Common myeloid progenitor, CD34-positive (primary cell): ENCODE data around the gene DHX32.

ENCODE experiments used
- CTCF ChIA-PET: fragments of 350-600 bp; sonication (Branson Sonifier 250); formaldehyde crosslinking; loops from one replicate; lab custom pipeline; 2021; ENCODE audit warnings: antibody characterized with exemption; lab: Charles Lee
- POLR2A ChIA-PET: fragments of 350-600 bp; sonication (Branson Sonifier 250); formaldehyde crosslinking; loops from one replicate; lab custom pipeline; 2021; ENCODE audit warnings: antibody characterized with exemption; lab: Charles Lee
- DNase-seq, 3 donors: peaks; one replicate each; pipeline versions ENCODE4 v3.0.0 to v3.0.0-alpha.2; 2013
- H3K27ac ChIP-seq, 2 experiments: 1 replicate in 1 of 2; 2 replicates in 1 of 2; pipeline ENCODE4 v1.7.0; 2013; ENCODE audit warnings: inconsistent platforms in 2 of 2, low read length in 2 of 2, mild to moderate bottlenecking in 2 of 2, low read depth in 1 of 2, moderate library complexity in 1 of 2; ENCODE audit not compliant: severe bottlenecking in 2 of 2, insufficient read depth in 1 of 2, poor library complexity in 1 of 2
- H3K27me3 ChIP-seq, 5 experiments: replicated peaks in 2 of 5; 1 replicate in 3 of 5; 2 replicates in 2 of 5; pipeline versions ENCODE4 v1.6.1 to v1.7.0; 2013; ENCODE audit warnings: low read length in 4 of 5, mild to moderate bottlenecking in 2 of 5, moderate library complexity in 2 of 5, inconsistent platforms in 1 of 5; ENCODE audit not compliant: insufficient read depth in 5 of 5, control insufficient read depth in 4 of 5
- H3K36me3 ChIP-seq, 4 experiments: 1 replicate in 2 of 4; 2 replicates in 2 of 4; pipeline versions ENCODE4 v1.6.1 to v1.7.0; 2013; ENCODE audit warnings: low read length in 3 of 4, control low read depth in 1 of 4, mild to moderate bottlenecking in 1 of 4; ENCODE audit not compliant: control insufficient read depth in 4 of 4, insufficient read depth in 4 of 4
- H3K4me1 ChIP-seq, 4 experiments: 1 replicate in 3 of 4; 2 replicates in 1 of 4; pipeline versions ENCODE4 v1.6.1 to v1.7.1; 2013; ENCODE audit warnings: low read length in 3 of 4, mild to moderate bottlenecking in 3 of 4, control low read depth in 1 of 4, inconsistent platforms in 1 of 4, moderate library complexity in 1 of 4; ENCODE audit not compliant: control insufficient read depth in 4 of 4, insufficient read depth in 4 of 4; ENCODE audit errors: control extremely low read depth in 1 of 4
- H3K4me3 ChIP-seq, 7 experiments: 1 replicate in 4 of 7; 2 replicates in 3 of 7; pipeline versions ENCODE4 v1.5.1 to v1.7.0; 2013; ENCODE audit warnings: mild to moderate bottlenecking in 7 of 7, low read length in 6 of 7, moderate library complexity in 6 of 7, inconsistent platforms in 2 of 7, low read depth in 2 of 7, control low read depth in 1 of 7; ENCODE audit not compliant: insufficient read depth in 4 of 7, control insufficient read depth in 1 of 7; ENCODE audit errors: extremely low read depth in 1 of 7
- H3K9me3 ChIP-seq, 5 experiments: 1 replicate in 4 of 5; 2 replicates in 1 of 5; pipeline versions ENCODE4 v1.6.1 to v1.7.1; 2013; ENCODE audit warnings: low read length in 4 of 5, mild to moderate bottlenecking in 2 of 5, inconsistent platforms in 1 of 5, low read depth in 1 of 5, moderate library complexity in 1 of 5; ENCODE audit not compliant: control insufficient read depth in 4 of 5, insufficient read depth in 2 of 5; ENCODE audit errors: control extremely low read depth in 1 of 5
- WGBS: methylation state at CpG from one replicate; pipeline ENCODE4 v1.1.5; 2013; ENCODE audit not compliant: insufficient coverage; 5-methylcytosine and 5-hydroxymethylcytosine counted together

DHX32 gene

DNA sequence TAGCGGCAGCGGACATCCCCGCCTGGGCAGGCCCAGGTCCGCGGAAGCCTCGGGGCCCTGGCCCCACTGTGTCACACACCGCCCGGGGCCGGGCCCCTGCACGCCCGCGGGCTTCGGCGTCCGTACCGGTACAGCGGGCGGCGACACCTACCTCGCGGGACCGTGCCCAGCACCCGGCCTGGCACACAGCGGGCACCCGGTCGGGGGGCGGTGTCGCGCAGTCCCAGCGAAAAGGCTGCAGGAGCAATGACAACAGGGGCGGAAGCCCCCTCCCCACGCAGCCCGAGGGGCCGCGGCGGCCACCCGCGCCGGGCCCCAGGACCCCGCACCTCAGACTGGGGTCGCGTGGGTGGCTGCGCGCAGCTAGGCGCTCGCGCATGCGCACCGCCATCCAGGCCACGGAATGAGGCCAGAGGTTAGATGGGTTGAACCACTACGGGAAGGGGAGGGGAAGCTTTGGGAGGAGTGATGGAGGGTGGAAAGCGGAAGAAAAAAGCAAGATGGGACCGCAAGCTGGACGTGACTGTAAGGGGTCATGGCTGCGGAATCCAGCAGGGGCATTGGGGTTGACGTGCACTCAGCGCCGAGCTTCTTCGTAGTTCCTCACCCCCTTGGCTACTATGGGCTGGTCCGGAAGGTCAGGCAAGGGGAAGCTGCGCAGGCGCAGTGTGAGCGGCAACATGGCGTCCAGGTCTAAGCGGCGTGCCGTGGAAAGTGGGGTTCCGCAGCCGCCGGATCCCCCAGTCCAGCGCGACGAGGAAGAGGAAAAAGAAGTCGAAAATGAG is 58.0 kb downstream of the DHX32 start, which contains the start of the genes BCCIP and UROS:
Gene BCCIP (plus strand): TSS at position 669 of the 785 bp plus-strand sequence. CDS start 12 bp downstream, at position 681.
Gene UROS (minus strand): TSS at position 381 of the 785 bp plus-strand sequence. CDS start 6,759 bp downstream, outside the sequence.
- Histone ChIP-seq H3K27ac (peak within 1 kb of the TSS; percentile 96 to 99), H3K4me1 (peaks cover 9 to 28% (median 20%) of the 10 kb centered on the region in 4 experiments), H3K9me3 (no peaks in the 10 kb centered on the region), H3K4me3 (peak within 1 kb of the TSS; percentile 94 to 100 (median 98)), H3K27me3 (no peaks in the 10 kb centered on the region), H3K36me3 (peaks cover 4 to 23% (median 10%) of the 10 kb centered on the region in 4 experiments)
- POLR2A ChIA-PET: no interaction called here
- peak; percentile 92 to 96 (median 95) for DNase-seq
- CTCF ChIA-PET: interaction anchor here (1.5 kb wide), 1 partner anchor 8 kb away, joined by 6 read pairs; no protein-coding TSS in a partner anchor
- 0% methylated on average over 74 of the region's 74 CpGs for WGBS

DNA sequence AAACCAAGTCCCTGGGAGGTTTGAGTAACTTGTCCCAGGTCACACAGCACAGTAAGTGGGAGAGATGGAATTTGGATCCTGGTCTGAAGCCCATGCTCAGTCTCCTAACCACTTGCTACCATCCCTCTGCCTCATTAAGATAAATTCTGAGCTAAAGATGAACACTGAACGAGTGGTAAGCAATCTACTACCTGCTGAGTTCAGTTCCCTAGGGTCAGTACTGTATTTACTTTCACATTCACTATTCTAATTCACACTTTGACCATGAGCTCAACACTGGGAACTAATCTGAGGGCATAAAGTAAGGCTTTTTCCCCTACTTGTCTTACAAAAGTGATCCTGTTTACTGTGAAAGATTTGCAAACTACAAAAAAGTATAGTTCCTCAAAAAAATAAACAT is 60.4 kb downstream of the DHX32 start:
- CTCF ChIA-PET: no interaction called here

DNA sequence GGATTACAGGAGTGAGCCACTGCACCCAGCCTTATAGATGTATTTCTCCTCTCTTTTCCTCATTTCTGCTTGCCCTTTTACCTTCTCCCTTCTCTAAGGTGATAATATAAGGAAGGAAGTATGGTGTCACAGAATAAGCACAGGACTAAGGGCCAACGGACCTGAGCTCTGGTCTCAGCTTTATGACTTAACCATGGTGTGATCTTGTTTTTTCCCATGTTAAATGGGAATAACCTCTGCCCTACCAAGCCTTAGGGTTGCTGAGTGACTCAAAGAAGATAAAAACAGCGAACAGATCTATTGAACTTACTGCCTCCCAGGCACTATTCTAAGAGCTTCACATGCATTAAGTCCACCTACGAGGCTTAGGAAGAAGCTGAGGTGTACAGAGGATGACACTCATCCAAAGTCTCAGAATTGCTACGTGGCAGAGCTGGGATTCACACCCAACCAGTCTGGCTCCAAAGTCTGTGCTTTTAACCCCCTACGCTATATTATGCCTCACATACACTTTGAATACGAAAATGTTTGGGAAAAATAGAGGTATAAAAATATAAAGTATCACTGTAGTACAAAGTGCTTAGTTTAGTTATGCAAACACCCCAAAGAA is 63.6 kb downstream of the DHX32 start:
- Histone ChIP-seq H3K36me3 (peaks cover 6 to 37% (median 19%) of the 10 kb centered on the region in 4 experiments), H3K4me1 (peaks cover 0 to 8% (median 8%) of the 10 kb centered on the region in 4 experiments), H3K27me3 (no peaks in the 10 kb centered on the region), H3K27ac (no peak overlapping the region), H3K4me3 (no peak overlapping the region), H3K9me3 (no peaks in the 10 kb centered on the region)
- no peak for DNase-seq
- no CpG with 5 or more reads among the region's 6 CpGs for WGBS
- POLR2A ChIA-PET: no interaction called here
- CTCF ChIA-PET: interaction anchor here (1.0 kb wide), 1 partner anchor 10 kb away, joined by 3 read pairs; no protein-coding TSS in a partner anchor

More for the DNA sequence above, 60.4 kb downstream of the DHX32 start:
- Histone ChIP-seq H3K4me3 (no peak overlapping the region), H3K4me1 (peaks cover 9 to 28% (median 20%) of the 10 kb centered on the region in 4 experiments), H3K27ac (no peak overlapping the region), H3K9me3 (no peaks in the 10 kb centered on the region), H3K36me3 (peaks cover 0 to 16% (median 2%) of the 10 kb centered on the region in 4 experiments), H3K27me3 (no peaks in the 10 kb centered on the region)
- DNase-seq: no peak
- no CpG with 5 or more reads among the region's 1 CpG for WGBS
- POLR2A ChIA-PET: interaction anchor here (0.6 kb wide), 1 partner anchor 24 kb away, joined by 3 read pairs; no protein-coding TSS in a partner anchor

DNA sequence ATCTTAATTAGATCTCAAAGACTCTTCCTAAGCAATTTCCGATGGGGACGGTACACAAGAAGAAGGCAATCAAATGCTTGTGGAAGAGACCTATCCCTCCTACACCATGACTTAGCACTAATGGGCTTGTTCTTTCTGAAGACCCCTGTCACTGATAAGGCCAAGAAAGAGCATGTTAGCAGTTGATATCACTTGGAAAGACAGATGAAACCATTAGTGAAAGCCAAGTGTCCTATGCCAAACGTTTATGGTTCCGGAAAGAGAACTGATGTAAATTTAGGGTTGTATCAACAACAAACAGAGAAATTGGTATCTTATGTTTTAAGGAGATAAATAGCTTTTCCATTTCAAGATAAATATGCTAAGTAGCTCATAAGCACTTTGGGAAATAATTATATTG is 64.5 kb downstream of the DHX32 start:
- ChIA-PET CTCF (no interaction called here), POLR2A (no interaction called here)
- H3K4me3 ChIP-seq: no peak overlapping the region
- H3K36me3 ChIP-seq: peaks cover 6 to 40% (median 20%) of the 10 kb centered on the region in 4 experiments
- H3K27ac ChIP-seq: no peak overlapping the region
- no peaks in the 10 kb centered on the region for H3K27me3 ChIP-seq
- peak; percentile 25 to 70 (median 39) for DNase-seq
- H3K9me3 ChIP-seq: no peaks in the 10 kb centered on the region
- WGBS: 86% methylated on average over 2 of the region's 4 CpGs
- H3K4me1 ChIP-seq: peaks cover 0 to under 1% (median under 1%) of the 10 kb centered on the region in 4 experiments

DNA sequence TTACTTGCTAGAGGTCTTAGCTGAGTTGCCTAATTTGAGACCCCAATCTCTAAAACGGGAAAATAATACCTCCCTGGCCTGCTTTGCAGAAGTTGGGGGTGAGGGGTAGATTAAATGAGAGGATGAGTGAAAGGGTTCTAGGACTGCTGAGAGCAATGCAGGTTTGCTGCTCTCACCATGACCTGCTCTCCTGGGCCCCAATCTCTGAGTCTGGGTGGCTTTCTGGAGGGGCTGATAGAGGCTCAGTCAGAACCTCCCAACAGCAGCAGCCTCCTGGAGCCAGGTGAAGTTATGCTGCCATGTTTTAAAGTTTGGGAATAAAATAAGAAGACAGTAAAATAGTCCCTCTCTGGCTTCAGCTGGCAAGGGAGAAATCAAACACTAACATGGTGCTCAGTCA is 65.3 kb downstream of the DHX32 start:
- Histone ChIP-seq H3K27ac (peak overlapping the region in 1 of 2 experiments; percentile 15), H3K4me1 (no peaks in the 10 kb centered on the region), H3K36me3 (peaks cover 11 to 47% (median 24%) of the 10 kb centered on the region in 4 experiments), H3K27me3 (no peaks in the 10 kb centered on the region), H3K9me3 (no peaks in the 10 kb centered on the region), H3K4me3 (no peak overlapping the region)
- WGBS: no CpG with 5 or more reads among the region's 1 CpG
- ChIA-PET POLR2A (no interaction called here), CTCF (no interaction called here)
- no peak for DNase-seq

DNA sequence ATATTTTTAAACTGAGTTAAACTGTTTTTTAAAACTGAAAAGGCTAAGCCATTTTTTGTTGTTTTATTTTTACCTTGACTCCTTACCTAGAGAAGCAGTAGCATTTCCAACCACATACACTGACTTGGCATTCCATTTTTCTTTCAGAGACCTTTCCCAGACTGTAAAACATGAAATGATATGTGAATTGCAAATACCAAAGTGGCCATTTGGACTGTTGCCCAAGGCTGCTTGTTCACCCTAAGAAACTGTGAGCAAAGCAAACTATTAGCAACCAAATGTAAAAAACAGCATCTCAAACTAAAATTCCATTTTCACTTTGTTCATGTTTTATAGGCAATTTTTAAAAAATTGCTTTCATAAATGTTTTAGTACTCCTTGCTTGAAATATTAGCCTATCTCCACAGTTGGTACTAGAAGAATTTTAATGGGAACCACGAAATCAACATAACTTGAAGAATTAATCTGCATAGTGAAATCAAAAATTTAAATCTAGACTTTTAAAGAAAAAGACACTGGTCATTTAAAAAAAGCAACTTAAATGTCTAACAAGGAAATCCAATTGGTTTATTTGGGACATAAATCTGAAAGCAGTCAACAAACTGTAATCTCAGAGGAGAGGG is 68.9 kb downstream of the DHX32 start:
- Histone ChIP-seq H3K27ac (no peak overlapping the region), H3K9me3 (peaks cover 0 to 5% (median 0%) of the 10 kb centered on the region in 5 experiments), H3K4me1 (no peaks in the 10 kb centered on the region), H3K27me3 (no peaks in the 10 kb centered on the region), H3K4me3 (no peak overlapping the region), H3K36me3 (peaks cover 15 to 75% (median 40%) of the 10 kb centered on the region in 4 experiments)
- ChIA-PET POLR2A (no interaction called here), CTCF (no interaction called here)
- WGBS: no CpG with 5 or more reads among the region's 1 CpG
- DNase-seq: no peak
